Adipose tissue (tissue), 3 donors: ENCODE data around the gene ETHE1. TPM values are rescaled to one million over a fixed set of nuclear protein-coding genes. Genes with fewer than 3 reads are reported as not detected.

Experiments
- H3K27ac ChIP-seq: one replicate; pipeline ENCODE4 v1.5.1; 2013; ENCODE audit warnings: low read depth, low read length
- WGBS, 3 donors: extraction: QIAGEN DNeasy Blood & Tissue Kit; methylation state at CpG; one replicate each; pipeline ENCODE4 v1.1.7; 2013; 5-methylcytosine and 5-hydroxymethylcytosine counted together
- polyA plus RNA-seq, 3 donors: library from polyadenylated mRNA; stranded (reverse); fragments of 200-250 nt; gene quantifications; one replicate each; pipeline ENCODE4 v1.2.3, GENCODE V29; 2013
- donor health status: healthy with polysubstance abuse.
- donor health status: Bipolar disorder and iron deficiency.
- donor health status: healthy.

ETHE1 gene
- 10 to 100 TPM; 43.0 to 60.7 (median 50.5) TPM for polyA plus RNA-seq

GRCh38 chr19:43526884-43527859, at the start of gene ETHE1:
ETHE1 (minus strand) TSS chr19:43527201; CDS start chr19:43527177, 24 bp downstream.
- WGBS, 3 donors, result 4 to 6% (median 4%) methylated on average over 54 of the region's 54 CpGs
- H3K27ac ChIP-seq, result peak within 1 kb of the TSS; percentile 80

GRCh38 chr19:43575955-43576878, 49.2 kb upstream of the ETHE1 start:
- H3K27ac ChIP-seq, result no peak overlapping the region
- WGBS, 3 donors, result 61 to 70% (median 69%) methylated on average over 37 of the region's 37 CpGs

GRCh38 chr19:43575156-43575950, 48.4 kb upstream of the ETHE1 start, which contains the start of the genes PINLYP and XRCC1:
PINLYP (plus strand) TSS chr19:43575801; CDS start chr19:43577192, 1,391 bp downstream.
XRCC1 (minus strand) TSS chr19:43575527; CDS start chr19:43575458, 69 bp downstream.
- 0 to 1% (median 0%) methylated on average over 51 of the region's 51 CpGs for WGBS, 3 donors
- no peak within 1 kb of the TSS for H3K27ac ChIP-seq

GRCh38 chr19:43574424-43575155, 47.6 kb upstream of the ETHE1 start:
- 29 to 33% (median 31%) methylated on average over 12 of the region's 12 CpGs for WGBS, 3 donors
- no peak overlapping the region for H3K27ac ChIP-seq

GRCh38 chr19:43572171-43572588, 45.2 kb upstream of the ETHE1 start:
- H3K27ac ChIP-seq, result no peak overlapping the region
- WGBS, 3 donors, result 76 to 88% (median 78%) methylated on average over 3 of the region's 3 CpGs

GRCh38 chr19:43570174-43570791, 43.3 kb upstream of the ETHE1 start:
- H3K27ac ChIP-seq, result no peak overlapping the region
- 84 to 91% (median 90%) methylated on average over 5 of the region's 5 CpGs for WGBS, 3 donors

- 68 to 89% (median 85%) methylated on average over 5 of the region's 5 CpGs for WGBS, 3 donors
- H3K27ac ChIP-seq, result no peak overlapping the region
Observed at GRCh38 chr19:43569657-43570056, 42.7 kb upstream of the ETHE1 start.

- 63 to 83% (median 70%) methylated on average over 9 of the region's 9 CpGs for WGBS, 3 donors
- H3K27ac ChIP-seq, result no peak overlapping the region
Observed at GRCh38 chr19:43564800-43565199, 37.8 kb upstream of the ETHE1 start.

GRCh38 chr19:43563816-43564457, 36.9 kb upstream of the ETHE1 start:
- 83 to 93% (median 91%) methylated on average over 10 of the region's 10 CpGs for WGBS, 3 donors
- no peak overlapping the region for H3K27ac ChIP-seq

- H3K27ac ChIP-seq, result peak overlapping the region; percentile 26
- 35 to 69% (median 51%) methylated on average over 14 of the region's 14 CpGs for WGBS, 3 donors
Observed at GRCh38 chr19:43562698-43563241, 35.8 kb upstream of the ETHE1 start.

- H3K27ac ChIP-seq, result no peak overlapping the region
- 52 to 85% (median 60%) methylated on average over 6 of the region's 6 CpGs for WGBS, 3 donors
Observed at GRCh38 chr19:43562226-43562697, 35.3 kb upstream of the ETHE1 start.

- WGBS, 3 donors, result 92 to 94% (median 93%) methylated on average over 12 of the region's 12 CpGs
- no peak overlapping the region for H3K27ac ChIP-seq
Observed at GRCh38 chr19:43561139-43561970, 34.4 kb upstream of the ETHE1 start.

- H3K27ac ChIP-seq, result no peak overlapping the region
- 79 to 87% (median 84%) methylated on average over 6 of the region's 6 CpGs for WGBS, 3 donors
Observed at GRCh38 chr19:43560687-43561086, 33.7 kb upstream of the ETHE1 start.

GRCh38 chr19:43555185-43555770, 28.3 kb upstream of the ETHE1 start:
- WGBS, 3 donors, result 34 to 43% (median 36%) methylated on average over 8 of the region's 8 CpGs
- no peak overlapping the region for H3K27ac ChIP-seq
